ENCODE data around the gene PRDM16.

- TF ChIP-seq POLR2A (IDR thresholded peaks at IDR 0.05): no peak
- TF ChIP-seq, protein P1, sequence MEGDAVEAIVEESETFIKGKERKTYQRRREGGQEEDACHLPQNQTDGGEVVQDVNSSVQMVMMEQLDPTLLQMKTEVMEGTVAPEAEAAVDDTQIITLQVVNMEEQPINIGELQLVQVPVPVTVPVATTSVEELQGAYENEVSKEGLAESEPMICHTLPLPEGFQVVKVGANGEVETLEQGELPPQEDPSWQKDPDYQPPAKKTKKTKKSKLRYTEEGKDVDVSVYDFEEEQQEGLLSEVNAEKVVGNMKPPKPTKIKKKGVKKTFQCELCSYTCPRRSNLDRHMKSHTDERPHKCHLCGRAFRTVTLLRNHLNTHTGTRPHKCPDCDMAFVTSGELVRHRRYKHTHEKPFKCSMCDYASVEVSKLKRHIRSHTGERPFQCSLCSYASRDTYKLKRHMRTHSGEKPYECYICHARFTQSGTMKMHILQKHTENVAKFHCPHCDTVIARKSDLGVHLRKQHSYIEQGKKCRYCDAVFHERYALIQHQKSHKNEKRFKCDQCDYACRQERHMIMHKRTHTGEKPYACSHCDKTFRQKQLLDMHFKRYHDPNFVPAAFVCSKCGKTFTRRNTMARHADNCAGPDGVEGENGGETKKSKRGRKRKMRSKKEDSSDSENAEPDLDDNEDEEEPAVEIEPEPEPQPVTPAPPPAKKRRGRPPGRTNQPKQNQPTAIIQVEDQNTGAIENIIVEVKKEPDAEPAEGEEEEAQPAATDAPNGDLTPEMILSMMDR (IDR thresholded peaks at IDR 0.05): no peak
Observed at GRCh38 chr1:3159121-3159520, 90.1 kb downstream of the PRDM16 start.

Data from uterus (tissue), 2 donors.